Stimulated activated CD8-positive, alpha-beta memory T cell treated with anti-CD3 and anti-CD28 coated beads, Interleukin-15, amount 100 ng/mL, for 48 hours (primary cell): ENCODE results near the gene SSRP1.
A peak's percentile ranks its signal among the peaks of the same experiment; 100 is the strongest.
"Not testable (repeated sequence)": the region's sequence is repeated elsewhere in the genome, so short reads cannot be mapped to it uniquely, and the experiment has no call there.

Source experiments
- DNase-seq, 2 donors: peaks; one replicate each; pipeline ENCODE4 v3.0.0-alpha.2; 2020; ENCODE audit warnings: low read depth in 2 of 2

Gene SSRP1

DNA sequence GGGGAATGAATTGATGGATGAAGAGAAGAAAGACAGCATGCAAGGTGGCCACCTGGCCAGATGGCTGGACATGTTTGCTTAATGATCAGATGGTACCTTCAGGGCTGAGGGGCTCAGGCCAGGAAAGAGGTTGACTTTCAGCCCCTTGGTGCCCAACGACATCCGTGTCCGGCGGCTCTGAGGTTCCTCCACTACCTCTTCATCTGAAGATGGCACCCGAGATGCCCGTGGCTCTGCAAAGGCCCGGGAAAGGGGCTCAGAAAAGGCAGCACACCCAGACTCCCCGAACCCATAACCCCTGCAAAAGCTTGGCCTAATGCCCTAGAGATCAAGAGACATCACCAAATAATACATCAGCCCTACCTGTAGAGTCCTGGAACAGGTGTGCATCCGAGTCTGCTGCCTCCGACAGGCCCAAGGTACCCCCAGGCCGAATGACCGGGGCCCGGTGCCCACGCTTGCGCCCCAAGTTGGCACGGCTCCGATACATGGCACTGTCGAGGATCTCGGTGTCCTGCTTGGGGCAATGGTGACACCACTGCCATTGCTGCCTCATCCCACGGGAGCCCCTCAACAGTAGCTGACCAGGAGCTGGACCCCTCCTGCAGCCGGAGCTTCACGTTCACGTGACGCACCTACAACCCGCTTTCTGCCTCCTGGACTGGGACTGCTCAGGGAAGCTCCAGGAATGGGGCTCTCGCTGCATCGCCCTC is 33.8 kb downstream of the SSRP1 start:
- no peak for DNase-seq

DNA sequence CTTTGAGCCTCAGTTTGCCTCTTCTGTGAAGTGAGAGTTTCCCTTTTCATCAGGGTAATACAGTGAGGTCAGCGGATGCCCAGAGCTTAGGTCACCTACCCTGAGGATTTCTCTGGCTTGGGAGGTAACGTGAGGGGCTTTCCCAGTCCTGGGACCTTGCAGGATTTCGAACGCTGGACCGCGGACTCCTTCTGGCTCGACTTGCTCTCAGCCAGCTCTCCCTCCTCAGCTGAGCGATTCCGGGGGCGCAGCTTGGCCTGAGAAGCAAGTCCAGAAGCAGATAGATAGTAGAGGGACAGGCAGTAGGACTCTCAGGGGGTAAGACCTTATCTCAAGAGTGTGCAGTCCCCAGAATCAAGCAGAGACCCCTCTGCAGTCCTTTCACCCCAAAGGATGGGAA is 34.9 kb downstream of the SSRP1 start:
- DNase-seq = no peak

DNA sequence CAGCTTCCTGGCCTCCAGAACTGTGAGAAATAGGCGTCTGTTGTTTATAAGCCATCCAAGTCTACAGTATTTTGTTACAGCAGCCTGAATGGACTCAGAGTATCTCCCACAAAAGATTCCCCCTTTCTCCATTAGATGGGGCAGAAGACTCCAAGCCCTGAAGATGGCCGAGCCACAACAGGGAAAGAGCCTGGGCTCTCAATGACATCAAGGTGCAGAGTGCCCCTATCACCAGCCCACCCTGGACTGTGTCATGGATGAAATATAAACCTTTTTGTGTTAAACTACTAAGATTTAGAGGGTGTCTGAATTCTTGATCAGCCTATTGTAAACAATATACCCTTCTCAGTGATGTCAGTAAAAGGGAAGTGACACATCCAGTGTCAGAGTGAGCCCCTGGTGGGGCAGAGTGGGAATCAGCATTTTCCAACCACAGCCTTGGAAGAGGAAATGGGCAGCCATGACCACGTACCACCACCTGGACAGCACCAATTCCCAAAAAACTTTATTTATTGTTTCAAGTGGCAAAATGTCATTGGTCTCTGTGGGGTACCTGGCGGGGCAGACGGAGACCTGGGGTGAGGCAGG is 36.4 kb downstream of the SSRP1 start:
- DNase-seq = no peak

DNA sequence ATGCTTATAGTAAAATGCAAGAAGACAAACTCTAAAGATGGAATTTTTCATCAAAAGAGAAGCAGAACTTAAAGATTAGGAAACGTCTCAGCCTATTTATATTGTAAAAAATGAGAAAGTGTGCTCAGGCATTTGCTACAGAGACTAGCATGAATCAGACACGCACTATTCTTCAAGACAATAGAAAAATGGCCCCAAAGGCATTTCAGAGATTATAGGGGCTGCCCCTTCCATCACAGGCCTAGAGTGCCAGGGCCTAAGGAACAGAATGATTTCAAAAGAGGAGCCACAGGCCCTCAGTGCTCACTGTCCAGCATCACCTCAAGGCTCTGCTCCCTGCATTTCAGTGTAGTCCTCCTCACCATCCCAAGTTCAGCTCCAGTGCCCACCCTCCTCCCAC is 38.5 kb downstream of the SSRP1 start:
- no peak for DNase-seq

DNA sequence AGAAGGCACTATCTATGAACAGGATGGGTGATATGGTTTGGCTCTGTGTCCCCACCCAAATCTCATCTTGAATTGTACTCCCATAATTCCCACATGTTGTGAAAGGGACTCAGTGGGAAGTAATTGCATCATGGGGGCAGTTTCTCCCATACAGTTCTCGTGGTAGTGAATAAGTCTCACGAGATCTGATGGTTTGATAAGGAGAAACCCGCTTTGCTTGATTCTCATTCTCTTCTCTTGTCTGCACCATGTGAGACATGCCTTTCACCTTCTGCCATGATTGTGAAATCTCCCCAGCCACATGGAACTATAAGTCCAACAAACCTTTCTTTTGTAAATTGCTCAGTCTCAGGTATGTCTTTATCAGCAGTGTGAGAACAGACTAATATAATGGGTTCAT is 39.5 kb downstream of the SSRP1 start:
- DNase-seq = not testable (repeated sequence)

DNA sequence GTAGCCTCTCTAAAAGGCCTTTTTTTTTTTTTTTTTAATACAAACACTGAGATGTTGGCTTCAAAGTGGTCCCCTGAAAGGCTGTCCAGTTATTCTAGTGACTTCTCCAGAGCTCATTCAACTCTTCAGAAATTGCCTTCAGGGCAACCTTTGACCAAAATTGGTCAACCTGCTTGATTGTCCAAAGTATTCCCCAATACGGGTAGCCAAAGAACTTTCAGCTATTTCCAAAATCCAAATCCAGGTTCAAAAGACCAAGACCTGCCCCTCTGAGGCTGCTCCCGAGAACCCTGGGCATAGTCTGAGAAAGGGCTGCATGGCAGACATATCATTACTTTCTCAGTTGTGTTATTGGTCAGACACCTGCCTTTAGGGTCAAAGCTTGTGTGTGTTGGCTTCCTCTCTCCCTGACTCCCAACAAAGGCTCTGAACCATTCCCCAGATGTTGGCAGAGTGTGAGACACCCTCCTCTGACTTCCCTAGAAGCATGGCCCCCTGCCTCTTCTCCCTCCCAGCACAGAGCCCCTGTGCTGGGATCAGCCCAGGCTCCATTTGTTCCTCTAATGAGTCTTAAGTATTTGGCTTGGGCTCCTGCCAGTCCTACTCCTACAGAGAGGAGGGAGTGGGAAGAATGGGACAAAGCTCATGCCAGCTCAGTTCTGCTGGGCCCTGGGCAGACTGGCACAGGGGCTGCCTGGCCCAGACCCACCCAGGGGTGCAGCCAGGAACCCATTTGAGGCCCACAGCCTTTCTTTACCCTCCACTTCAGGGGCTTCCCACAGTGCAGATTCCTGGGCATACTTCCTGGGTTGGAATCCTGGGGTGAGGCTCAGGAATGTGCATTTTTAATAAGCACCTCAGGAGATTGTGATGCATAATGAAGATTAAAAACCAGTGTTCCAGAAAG is 41.2 kb downstream of the SSRP1 start:
- no peak for DNase-seq

DNA sequence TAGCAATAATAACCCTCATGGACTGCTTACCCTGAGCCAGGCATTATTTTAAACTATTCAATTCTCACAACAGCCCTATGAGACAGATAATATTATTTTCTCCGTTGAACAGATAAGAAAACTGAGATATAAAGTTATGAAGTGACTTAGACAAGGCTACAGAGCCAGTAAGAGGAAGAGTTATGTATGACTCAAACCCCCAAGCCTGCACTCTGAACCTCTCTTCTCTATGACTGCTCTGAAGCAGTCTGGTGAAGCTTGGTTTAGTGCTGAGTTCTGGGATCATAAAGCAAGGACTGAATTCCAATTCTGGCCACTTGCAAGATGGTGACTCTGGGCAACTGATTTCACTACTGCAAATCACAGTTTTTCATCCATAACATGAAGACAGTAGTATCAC is 45.4 kb downstream of the SSRP1 start:
- no peak for DNase-seq

DNA sequence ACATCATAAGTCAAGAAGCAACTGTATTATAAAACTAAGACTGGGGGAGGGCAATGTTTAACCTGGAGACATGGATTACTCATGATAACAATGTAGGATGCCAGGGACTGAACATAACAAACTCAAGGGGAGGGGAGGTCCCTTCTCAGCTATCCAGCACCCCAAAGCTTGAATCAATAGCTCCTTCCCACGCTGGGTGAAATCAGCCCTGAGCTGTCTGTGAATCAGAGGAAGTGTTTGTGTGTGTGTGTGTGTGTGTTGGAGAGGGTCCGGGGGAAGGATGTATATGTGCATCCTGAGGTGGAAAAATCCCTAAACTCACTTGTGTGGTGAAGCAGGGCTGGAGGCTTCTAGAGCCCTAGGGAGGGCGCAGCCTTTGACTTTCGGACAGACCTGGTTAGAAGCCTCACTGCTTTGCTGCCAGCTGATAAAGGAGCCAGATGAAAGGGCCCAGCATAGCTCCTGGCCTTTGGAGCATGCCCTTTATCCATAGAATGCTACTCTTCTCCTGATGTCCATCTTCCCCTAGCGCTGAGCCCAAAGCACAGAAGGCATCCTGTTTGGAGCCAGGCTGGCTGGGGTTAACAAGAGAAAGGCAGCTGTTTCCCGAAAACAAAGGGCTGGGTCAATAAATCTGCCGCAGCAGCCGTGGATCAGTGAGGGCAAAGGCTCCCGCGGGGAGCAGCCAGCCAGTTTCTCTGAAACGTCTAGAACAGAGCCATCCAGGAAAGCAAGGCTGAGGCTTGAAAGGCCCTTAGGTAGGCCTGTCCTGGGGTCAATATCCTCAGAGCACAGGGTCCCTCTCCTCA is 46.7 kb downstream of the SSRP1 start:
- DNase-seq = no peak

DNA sequence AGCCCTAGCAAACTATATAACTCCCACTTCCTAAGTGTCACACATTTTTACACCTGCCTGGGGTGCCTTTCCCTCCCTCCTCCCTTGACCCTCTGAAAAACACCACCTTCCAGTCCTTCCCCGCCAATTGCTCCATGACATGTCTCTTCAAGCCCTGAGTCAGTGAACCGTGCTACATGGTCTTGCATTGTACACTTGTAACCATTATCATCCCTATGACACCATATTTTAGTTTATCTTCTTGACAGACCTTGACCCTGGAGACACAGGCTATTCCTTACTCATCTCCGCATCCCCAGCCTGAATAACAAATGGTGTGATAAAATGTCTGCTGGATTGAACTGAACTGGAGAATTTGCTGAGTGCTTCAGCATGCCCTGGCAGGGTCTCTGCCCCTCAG is 47.8 kb downstream of the SSRP1 start:
- no peak for DNase-seq

DNA sequence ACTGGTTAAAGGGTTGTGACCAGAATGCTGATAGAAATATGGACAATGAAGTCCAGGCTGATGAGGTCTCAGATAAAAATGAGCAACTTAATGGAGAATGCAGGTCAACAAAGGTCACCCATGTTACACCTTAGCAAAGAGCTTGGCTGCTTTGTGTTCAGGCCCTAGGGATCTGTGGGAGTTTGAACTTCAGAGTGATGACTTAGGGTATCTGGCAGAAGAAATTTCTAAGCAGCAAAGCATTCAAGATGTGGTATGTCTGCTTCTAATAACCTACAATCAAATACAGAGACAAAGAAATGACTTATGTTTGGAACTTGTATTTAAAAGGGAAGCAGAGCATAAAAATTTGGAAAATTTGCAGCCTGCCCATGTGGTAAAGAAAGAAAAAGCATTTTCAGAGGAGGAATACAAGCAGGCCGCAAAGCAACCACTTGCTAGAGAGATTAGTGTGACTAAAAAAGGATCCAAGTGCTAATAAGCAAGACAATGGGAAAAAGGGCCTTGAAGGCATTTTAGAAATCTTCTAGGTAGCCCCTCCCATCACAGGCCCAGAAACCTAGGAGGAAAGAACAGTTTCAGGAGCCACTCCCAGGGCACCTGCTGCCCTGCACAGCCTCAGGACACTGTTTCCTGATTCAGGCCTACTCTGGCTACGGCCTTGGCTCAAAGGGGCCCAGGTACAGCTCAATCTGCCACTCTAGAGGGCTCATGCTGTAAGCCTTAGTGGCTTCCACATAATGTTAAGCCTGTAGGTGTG is 52.3 kb downstream of the SSRP1 start:
- DNase-seq = no peak

DNA sequence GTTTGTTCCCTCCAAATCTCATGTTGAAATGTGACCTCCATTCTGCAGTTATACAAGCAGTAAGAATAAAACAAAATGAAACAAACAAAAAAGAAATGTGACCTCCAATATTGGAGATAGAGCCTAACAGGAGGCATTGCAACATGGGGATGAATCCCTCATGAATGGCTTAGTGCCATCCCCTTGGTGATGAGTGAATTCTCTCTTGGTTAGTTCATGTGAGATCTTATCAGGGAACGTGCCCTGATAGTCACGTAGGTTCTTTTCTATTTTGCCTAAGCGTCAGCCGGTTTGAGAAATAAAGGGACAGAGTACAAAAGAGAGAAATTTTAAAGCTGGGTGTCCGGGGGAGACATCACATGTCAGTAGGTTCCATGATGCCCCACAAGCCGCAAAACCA is 54.1 kb downstream of the SSRP1 start:
- not testable (repeated sequence) for DNase-seq

DNA sequence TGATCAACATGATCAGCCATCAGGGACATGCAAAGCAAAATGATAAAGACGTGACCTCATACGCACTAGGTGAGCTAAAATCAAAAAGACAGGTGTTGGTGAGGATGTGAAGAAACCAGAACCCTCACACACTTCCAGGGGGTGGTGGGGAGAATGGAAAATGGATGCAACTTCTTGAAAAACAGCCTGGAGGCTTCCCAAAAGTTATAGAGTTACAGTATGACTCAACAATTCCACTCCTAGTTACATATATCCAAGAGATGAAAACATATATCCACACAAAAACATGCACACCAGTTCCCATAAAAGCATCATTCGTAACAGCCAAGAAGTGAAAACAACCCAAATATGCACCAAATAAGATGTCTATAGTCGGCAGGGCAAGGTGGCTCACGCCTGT is 56.6 kb downstream of the SSRP1 start:
- DNase-seq = no peak

DNA sequence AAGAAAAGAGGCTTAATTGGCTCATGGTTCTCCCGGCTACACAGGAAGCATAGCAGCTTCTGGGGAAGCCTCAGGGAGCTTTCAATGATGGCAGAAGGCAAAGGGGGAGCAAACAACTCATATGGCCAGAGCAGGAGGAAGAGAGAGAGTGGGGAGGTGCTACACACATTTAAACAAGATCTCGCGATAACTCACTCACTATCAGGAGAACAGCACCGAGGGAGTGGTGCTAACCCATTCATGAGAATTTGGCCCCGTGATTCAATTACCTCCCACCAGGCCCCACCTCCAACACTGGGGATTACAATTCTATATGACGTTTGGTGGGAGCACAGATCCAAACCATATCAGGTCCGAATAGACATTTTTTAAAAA is 57.0 kb downstream of the SSRP1 start:
- DNase-seq = no peak

DNA sequence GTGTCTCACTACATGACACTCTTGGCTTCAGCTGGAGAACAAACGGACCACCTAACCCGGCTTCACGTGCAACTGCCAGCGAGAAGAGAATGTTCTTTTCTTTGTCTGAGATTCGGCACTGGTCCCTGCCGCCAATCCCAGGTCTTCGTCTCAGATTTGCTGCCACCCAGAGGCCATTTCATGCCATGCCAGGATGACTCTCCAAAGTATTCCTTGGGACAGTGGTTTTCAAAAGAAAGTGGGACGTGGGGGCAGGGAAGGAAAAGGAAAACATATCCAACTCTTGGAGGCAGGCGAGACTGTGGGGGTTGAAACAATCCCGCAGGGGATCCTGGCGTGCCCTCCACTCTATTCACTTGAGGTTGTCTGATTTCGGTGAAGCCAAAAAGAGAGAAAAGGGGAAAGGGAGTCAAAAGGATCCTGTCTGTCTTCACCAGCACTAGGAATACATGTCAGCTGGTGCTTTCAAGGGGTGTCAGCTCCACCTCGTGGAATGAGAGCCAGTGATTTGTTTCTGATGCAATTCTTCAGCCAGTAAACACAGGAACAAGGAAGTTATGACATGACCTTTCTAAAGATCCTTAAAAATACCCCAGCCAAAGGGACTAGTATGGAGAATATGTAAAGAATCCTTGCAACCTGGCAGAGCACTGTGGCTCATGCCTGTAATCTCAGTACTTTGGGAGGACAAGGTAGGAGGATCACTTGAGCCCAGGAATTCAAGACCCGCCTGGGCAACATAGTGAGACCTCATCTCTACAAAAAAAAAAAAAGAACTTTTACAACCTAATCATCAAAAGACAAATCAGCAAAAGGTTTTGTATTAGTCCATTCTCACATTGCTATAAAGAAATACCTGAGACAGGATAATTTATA is 57.6 kb downstream of the SSRP1 start:
- peak; percentile 4 to 11 for DNase-seq

DNA sequence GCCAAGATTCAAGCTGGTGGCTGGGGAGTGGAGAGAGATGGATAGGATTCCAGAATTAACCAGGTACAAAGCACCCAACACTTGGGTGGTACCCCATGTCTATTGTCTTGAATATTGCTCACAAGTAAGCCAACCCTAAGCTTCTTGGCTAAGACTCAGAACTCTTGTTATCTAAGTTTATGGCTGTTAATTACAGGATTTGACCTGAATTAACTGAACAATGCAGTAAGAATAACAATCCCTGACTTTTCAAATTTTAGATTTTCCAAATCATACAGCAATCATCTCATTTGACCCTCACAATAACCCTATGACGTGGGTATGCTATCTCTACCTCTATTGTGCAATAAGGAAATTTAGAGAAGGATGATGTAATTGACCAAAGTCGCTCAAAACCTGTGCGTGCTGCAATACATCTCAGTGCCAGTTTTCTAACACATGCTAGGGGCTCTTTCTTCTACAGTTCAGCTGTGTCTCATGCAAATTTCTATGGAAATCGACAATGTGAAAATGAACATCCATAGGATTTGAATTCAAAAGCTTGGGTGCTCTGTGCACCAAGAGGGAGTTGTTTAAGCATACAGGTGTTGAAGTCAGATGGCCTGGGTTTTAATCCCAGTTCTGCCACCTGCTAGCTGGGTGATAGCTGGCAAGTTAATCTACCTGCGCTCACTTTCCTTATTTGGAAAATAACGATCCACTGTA is 58.6 kb downstream of the SSRP1 start:
- no peak for DNase-seq

DNA sequence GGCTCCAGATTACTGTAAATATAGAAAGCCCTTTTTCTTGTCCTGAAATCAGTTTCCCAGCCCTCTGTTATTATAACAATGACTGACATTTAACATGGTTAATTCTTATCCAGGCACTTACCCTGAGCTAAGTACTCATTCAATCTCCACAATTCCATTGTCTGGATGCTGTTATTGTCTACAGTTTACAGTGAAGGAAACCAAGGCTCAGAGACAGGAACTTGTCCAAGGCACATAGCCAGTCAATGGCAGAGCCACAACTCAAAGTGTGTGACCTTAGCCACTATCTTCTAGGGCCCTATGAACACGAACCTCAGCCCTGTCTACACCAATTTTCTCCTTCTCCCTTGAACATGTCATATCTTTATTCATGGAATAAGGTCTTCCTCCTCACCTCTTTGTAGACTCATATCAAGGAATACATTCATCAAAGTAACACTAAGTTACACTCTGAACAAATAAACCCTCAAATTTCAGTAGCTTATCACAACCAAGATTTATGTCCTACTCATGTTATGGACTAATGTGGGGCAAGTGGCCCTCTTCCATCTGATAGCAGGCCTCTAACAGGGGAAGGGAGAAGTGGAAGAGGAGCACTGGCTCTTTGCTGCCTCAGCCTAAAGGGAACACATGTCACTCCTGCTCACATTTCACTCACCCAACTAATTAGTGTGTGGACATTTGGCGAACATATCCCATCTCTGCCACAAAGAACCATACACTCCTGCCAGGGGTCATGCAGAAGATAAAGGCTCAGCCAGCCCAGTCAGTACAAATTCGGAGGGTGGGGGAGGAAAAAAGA is 59.3 kb downstream of the SSRP1 start:
- DNase-seq = no peak
